GM12891 (cell line): Measurements from ENCODE around the gene TDRD1.

Experiments
- PAX5 ChIP-seq: IDR thresholded peaks from 2 replicates; pipeline ENCODE4 v1.6.1; 2011; ENCODE audit warnings: low read length, moderate library complexity, mild to moderate bottlenecking; ENCODE audit not compliant: insufficient read depth, severe bottlenecking
- POLR2A ChIP-seq: IDR thresholded peaks from 2 replicates; pipeline ENCODE4 v1.6.1; 2011; ENCODE audit warnings: low read depth, low read length, control low read depth
- TAF1 ChIP-seq: IDR thresholded peaks from 2 replicates; pipeline ENCODE4 v1.6.1; 2011; ENCODE audit warnings: low read depth, low read length, control low read depth

DNA sequence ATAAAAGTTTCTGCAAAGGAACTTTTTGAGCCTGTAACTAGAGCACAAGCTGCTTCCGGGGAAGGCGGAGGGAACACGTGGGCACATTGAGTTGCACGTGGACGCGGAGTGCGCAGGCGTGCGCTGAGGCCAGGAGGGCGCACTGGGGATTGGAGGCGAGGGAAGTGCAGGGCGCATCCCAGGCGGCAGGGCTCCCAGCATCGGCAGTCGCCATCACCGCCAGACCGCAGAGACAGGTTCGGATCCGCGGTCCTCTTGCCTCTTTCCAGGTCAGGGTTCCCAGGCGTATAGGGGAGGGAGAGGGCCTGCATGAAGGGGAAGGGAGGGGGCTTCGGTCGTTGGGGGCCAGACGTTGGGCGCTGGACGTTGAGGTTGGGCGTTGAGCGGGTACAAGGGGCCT lies at the start of gene TDRD1:
- no peak for TF ChIP-seq POLR2A
- TF ChIP-seq PAX5, result no peak
- TF ChIP-seq TAF1, result no peak
